Stimulated activated CD4-positive, alpha-beta T cell treated with anti-CD3 and anti-CD28 coated beads, TNF-alpha, amount 100 ng/mL, for 24 hours (primary cell): ENCODE results near the gene CRIM1.

ENCODE experiments used
- DNase-seq, 3 experiments: peaks; one replicate each; pipeline ENCODE4 v3.0.0-alpha.2; 2020; ENCODE audit warnings: low read depth in 3 of 3

CRIM1 gene

GRCh38 chr2:36520431-36520830 is 164.9 kb downstream of the CRIM1 start:
- no peak for DNase-seq

DNA sequence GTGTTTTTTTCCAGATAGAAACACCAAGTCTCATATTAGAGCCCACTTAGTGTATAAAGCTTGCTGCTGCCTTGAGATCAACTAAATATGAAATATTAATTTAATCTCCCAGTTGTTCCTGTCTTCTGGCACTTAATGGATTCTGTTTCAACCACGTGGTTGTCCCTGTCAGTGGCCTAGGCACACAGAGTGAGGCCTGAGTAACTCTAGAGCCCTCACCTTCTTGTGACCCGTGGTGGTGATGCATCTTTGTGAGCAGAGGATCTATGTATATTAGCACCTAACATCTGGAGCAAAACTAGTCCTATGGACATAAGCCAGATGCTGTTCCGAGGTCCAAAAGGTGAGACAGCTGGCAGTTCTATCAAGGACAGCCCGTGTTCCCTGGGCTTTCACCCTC is 167.6 kb downstream of the CRIM1 start:
- no peak for DNase-seq

GRCh38 chr2:36525245-36525644 is 169.7 kb downstream of the CRIM1 start:
- DNase-seq = no peak

DNA sequence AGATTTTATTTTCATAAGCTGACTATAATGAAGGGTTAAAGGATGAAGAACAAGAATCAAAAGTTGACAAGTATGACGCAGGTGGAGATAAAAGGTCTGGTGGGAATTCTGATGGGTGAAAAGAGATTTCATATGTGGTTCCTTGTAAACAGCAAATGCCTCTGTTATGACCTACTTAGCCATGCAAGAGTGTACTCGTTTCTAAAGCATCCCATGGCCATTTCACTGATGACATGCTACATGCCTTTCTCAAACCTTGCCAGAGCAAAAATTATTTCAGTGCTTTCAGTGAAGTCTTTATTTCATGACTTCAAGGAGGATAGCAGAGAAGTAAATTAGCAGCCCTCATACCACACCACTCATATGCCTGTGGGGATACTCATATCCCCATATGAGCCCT is 170.6 kb downstream of the CRIM1 start:
- no peak for DNase-seq

GRCh38 chr2:36528274-36528673 is 172.7 kb downstream of the CRIM1 start:
- DNase-seq = no peak

DNA sequence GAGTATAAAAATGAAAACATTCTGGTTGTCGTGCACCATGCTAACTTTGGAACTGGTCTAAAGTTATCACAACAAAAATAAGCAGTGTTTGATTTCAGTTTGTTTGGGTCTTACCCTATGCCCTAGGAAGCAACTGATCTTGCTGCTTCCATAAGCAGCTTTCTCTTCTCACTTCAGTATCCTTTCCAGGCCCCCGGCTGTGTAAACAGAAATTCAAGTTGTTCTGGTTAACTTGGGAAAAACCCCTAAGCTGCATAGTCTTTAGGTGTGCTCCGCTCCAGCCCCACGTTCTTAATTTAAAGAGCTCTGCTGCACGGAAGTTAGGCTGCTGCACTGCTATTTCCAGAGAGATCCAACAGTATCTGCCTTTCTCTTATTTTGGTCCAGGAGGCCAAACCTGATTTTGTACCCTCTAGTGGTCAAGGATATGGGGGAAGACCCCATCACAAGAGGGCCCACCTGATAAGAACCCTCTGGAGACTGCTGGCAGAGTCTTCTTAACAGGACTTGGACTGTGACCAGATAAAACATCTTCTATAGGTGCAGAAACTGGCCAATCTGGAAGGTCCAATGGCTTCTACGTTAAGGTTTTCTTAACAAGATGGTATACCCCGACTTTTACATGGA is 173.3 kb downstream of the CRIM1 start:
- no peak for DNase-seq

DNA sequence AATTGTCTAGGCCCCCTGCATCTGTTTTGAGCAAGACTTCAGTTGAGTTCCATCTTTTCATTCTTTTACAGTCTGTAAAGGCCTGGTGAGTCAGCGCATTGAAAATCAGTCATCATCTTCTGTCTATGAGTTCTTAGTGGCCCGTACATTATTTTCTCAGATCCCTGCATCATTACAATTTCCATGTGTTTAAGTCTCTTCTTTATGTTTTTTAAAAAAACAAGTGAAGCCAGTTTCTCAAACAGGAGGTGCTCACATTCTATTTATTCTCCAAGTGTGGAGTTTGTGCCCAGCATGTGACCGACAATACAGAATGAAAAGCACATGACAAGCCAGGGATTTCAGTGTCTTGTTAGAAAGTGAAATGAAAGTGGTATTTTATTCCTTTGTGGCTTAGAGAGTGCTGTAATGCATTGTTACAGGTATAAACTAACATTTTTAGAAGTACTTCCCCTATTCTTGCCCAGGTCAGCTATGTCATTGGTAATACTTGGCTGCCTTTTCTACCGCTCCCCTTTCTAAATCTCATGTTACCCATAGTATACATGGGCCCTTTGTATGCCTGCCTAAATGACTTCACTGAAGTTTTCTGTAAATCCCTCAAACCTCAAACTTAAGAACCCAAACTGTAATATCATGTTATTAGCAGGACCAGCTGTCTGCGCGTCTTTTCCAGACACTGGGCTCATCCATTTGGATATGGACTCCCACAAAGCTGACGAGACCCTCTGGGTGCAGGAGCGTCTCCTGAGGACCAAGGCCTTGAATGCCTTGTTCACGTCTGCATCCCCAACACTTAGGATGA is 174.8 kb downstream of the CRIM1 start:
- DNase-seq = no peak

GRCh38 chr2:36530983-36531354 is 175.4 kb downstream of the CRIM1 start:
- DNase-seq = no peak

DNA sequence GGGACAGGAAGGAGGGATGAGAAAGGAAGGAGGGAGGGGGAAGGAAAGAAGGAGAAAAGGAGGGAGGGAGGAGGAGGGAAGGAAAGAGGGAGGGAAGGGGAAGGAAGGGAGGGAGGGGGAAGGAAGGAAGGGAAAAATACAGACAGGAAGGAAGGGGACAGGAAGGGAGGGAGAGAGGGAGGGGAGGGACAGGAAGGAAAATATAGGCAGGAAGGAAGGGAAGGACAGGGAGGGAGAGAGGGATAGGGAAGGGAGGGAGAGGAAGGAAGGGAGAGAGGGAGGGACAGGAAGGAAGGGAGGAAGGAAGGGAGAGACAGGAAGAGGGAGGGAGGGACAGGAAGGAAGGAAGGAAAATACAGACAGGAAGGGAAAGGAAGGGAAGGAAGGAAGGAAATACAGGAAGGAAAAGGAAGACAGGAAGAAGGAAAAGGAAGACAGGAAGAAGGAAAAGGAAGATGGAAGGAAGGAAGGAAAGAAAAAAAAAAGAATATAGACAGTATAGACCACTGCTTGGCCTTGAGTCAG is 178.8 kb downstream of the CRIM1 start:
- DNase-seq = no peak

- no peak for DNase-seq
Observed at GRCh38 chr2:36535099-36535498, 179.5 kb downstream of the CRIM1 start.

GRCh38 chr2:36536776-36537175 is 181.2 kb downstream of the CRIM1 start:
- DNase-seq = no peak

GRCh38 chr2:36538335-36538734 is 182.8 kb downstream of the CRIM1 start:
- DNase-seq = no peak

GRCh38 chr2:36539631-36540030 is 184.1 kb downstream of the CRIM1 start:
- DNase-seq = no peak

DNA sequence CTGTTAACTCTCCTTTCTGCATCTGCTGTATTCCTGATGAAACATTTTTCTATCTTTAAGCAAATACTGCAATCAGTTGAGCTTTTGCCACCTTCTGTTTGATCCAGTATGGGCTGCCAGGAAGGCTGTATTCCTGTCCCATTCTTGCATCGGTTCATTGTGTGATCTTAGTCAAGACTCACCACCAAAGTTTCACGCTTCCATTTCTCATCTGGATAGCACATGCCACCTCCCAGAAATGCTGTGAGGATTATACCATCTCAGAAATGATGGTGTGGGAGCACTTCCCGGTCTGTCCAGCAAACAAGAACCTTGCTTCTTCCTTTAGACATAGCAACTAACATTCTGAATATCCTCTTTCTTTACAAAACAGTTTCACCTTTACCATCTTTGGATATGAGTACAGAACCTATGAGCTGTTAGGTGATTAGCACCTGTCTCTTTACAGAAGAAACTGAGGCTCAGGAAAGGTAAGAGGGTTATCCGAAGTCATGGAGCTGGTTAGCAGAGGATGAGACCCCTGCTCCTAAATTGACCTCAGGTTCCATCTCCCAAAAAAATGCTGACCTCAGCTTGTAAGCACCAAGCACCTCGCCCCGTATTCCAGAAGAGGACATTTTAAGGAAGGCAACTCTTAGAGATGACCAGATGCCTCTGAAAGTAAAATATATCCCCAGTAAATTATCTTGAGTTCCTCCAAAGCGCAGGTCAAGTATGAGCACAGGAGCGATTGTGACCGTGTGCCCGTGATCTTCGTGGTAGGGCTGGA is 185.6 kb downstream of the CRIM1 start:
- no peak for DNase-seq

- DNase-seq = no peak
Observed at GRCh38 chr2:36541891-36542595, 186.5 kb downstream of the CRIM1 start.

DNA sequence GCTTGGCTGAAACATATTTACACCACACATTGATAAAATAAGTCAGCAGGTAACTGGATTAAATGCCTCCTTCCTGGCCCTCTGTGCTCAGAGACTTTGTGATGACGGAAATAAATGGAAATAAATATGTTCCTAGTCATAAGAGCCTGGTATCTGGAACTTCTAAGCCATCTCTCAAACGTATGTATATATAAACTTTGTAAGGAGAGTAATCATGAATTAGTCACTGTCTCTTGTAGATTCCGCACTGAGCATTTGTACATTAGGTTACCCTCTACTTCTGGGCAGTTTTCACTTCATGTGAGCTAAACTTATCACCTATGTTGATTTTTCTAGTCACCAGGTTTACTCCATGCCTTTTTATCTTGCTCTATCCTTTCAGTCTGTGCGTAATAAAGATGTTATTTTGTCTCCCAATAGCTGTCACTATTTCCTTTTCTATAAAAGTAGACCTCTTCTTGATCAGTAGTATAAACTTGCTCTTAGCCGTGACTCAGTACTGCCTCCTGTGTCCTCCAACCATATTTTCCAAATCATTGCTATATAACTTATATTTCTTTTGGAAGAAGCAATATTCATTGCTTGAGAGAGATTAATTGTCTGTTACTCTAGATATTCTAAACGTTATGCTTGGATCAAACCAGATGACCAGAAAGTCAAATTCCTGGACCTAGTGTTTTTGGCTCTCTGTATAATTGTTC is 189.2 kb downstream of the CRIM1 start:
- no peak for DNase-seq

DNA sequence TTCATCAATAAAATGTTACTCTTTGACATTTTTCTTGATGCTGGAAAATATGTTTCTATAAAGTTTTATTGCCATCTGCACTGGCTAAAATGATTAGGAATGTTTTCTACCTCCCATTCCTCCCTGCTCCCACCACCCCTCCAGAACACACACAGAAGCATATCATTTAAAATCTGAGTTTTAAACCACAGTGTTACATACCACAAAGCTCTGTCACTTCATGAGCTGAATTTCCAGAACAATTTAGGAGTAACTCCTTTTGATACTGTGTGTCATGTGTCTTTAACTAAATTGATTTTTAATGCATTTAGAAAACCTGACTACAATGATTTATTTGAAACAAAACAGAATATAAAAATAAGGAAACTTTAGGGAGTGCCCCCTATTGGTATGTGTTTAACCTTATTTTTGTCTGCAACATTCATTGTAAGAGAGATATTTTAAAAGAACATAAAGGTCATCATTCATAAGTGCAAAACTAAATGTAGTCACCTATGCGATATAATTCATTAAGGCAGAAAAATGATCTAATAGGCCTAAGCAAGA is 190.4 kb downstream of the CRIM1 start:
- no peak for DNase-seq

DNA sequence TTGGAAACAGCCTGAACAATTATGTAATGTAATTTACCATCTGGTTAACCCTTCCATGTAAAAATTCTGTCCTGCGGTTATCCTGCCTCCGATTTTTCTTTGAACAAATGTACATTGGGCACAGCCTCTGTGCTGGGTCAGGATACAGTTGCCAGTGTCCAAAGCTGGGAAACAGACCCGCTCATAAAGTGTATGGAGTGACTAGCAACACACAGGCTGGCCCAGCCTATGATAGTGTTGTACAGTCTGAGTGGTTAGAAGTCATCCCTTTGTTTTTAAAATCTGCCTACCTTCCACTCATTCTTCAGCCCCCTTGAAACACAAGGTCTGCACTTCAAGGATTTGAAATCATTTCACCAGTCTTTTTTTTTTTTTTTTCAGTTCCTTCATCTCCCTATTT is 192.3 kb downstream of the CRIM1 start:
- DNase-seq = no peak

DNA sequence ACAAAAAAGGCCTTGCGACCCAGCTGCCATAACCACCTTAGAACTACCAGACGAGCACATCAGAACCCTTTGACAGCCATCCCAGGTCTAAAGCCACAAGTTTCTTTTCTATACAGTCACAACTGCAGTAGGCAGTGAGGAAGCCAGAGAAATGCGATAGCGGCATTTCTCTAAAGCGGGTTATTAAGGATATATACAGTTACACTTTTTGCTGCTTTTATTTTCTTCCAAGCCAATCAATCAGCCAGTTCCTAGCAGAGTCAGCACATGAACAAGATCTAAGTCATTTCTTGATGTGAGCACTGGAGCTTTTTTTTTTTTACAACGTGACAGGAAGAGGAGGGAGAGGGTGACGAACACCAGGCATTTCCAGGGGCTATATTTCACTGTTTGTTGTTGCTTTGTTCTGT is 193.6 kb downstream of the CRIM1 start:
- DNase-seq = no peak

DNA sequence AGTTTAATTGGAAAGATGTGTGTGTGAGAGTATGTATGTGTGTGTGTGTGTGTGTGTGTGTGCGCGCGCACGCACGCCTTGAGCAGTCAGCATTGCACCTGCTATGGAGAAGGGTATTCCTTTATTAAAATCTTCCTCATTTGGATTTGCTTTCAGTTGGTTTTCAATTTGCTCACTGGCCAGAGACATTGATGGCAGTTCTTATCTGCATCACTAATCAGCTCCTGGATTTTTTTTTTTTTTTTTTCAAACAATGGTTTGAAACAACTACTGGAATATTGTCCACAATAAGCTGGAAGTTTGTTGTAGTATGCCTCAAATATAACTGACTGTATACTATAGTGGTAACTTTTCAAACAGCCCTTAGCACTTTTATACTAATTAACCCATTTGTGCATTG is 194.4 kb downstream of the CRIM1 start:
- DNase-seq = no peak

DNA sequence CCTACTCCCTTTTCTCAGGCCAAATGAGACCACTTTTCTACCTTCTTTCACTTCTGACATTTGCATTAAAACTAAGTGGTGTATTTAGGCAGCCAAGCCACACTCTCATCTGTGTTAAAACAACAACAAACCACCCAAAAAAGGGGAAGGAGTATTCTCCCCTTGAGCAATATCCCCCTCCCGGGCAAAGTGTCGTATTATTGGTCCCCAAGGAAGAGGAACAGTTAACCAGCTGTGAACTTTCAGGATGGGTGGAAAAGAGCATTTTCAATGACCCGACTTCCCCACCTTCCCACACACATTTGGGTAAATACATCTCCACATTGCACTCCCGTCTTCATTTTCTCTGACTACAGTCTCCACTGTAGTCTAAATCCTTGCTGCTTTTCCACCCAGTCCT is 198.1 kb downstream of the CRIM1 start:
- DNase-seq = no peak
